Ovary (tissue), 3 donors: ENCODE measurements around the gene COL6A1.

Experiments
- POLR2A ChIP-seq: fragments of 450-650 bp; IDR thresholded peaks from one replicate; pipeline ENCODE4 v1.6.1; 2017; ENCODE audit warnings: antibody characterized with exemption, mild to moderate bottlenecking, moderate library complexity
- TF ChIP-seq, protein P1 (sequence below), 3 donors: fragments of 450-650 bp in 2 of 3; fragments of 200-600 bp in 1 of 3; IDR thresholded peaks; one replicate each; pipeline versions ENCODE4 v1.5.1 to v1.8.0; 2016 to 2022; ENCODE audit warnings: antibody characterized with exemption in 3 of 3, mild to moderate bottlenecking in 1 of 3
- donor health status: DM: no; HTN: no; CAD: no.

DNA sequence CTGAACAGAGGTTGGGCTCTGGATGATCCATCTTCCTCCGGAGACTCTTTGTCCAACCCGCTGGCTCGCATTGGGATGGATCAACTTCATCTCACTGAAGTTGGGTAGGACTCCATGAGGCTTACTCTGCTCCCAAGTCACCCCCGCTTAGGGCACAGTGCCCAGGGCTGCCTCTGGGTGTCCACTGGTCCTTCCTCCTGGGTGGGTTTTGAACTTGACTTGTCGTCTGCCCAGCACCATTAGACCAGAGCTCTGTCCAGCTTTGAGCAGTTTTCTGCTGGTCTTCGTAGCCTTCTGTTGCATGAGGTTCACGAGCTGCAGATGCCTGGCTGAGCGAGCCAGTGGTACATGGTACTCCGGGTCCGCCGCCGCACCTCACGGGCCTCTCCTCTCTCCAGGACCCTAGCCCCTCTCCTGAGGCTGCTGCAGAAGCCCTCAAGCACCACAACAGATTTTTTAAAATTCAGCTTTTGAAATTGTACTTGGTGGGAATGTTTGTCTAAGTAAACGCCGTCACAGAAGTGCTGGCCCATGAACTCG lies 33.8 kb upstream of the COL6A1 start:
- TF ChIP-seq POLR2A = no peak
- TF ChIP-seq, protein P1, sequence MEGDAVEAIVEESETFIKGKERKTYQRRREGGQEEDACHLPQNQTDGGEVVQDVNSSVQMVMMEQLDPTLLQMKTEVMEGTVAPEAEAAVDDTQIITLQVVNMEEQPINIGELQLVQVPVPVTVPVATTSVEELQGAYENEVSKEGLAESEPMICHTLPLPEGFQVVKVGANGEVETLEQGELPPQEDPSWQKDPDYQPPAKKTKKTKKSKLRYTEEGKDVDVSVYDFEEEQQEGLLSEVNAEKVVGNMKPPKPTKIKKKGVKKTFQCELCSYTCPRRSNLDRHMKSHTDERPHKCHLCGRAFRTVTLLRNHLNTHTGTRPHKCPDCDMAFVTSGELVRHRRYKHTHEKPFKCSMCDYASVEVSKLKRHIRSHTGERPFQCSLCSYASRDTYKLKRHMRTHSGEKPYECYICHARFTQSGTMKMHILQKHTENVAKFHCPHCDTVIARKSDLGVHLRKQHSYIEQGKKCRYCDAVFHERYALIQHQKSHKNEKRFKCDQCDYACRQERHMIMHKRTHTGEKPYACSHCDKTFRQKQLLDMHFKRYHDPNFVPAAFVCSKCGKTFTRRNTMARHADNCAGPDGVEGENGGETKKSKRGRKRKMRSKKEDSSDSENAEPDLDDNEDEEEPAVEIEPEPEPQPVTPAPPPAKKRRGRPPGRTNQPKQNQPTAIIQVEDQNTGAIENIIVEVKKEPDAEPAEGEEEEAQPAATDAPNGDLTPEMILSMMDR (IDR thresholded peaks at IDR 0.05) = no peak
